ENCODE results near the gene DDX20.

DDX20 gene

GRCh38 chr1:111716333-111716732, 39.4 kb upstream of the DDX20 start:
- H3K9ac ChIP-seq = no peak overlapping the region
- no peak overlapping the region for H3K27ac ChIP-seq
- TF ChIP-seq CTCF (IDR thresholded peaks at IDR 0.05) = no peak
- H3K4me2 ChIP-seq (ENCODE audit: low read length) = no peak overlapping the region
- no peaks in the 10 kb centered on the region for H3K4me1 ChIP-seq
- no peaks in the 10 kb centered on the region for H3K79me2 ChIP-seq
- no peak overlapping the region for H2AFZ ChIP-seq
- H3K4me3 ChIP-seq (ENCODE audit: low read depth, low read length) = no peak overlapping the region
- no peaks in the 10 kb centered on the region for H3K27me3 ChIP-seq (ENCODE audit: control insufficient read depth, insufficient read depth, low read length)
- H3K9me3 ChIP-seq (ENCODE audit: control insufficient read depth, low read length) = no peaks in the 10 kb centered on the region
- H3K36me3 ChIP-seq (ENCODE audit: control insufficient read depth, insufficient read depth, low read length) = no peaks in the 10 kb centered on the region

GRCh38 chr1:111717450-111717849, 38.3 kb upstream of the DDX20 start:
- Histone ChIP-seq H3K9ac (no peak overlapping the region), H3K9me3 (ENCODE audit: control insufficient read depth, low read length) (no peaks in the 10 kb centered on the region), H3K79me2 (no peaks in the 10 kb centered on the region), H3K27me3 (ENCODE audit: control insufficient read depth, insufficient read depth, low read length) (no peaks in the 10 kb centered on the region), H3K4me2 (ENCODE audit: low read length) (no peak overlapping the region), H3K4me3 (ENCODE audit: low read depth, low read length) (no peak overlapping the region), H3K4me1 (no peaks in the 10 kb centered on the region), H3K27ac (no peak overlapping the region), H2AFZ (no peak overlapping the region), H3K36me3 (ENCODE audit: control insufficient read depth, insufficient read depth, low read length) (no peaks in the 10 kb centered on the region)
- TF ChIP-seq CTCF (IDR thresholded peaks at IDR 0.05) = no peak

GRCh38 chr1:111719135-111719534, 36.6 kb upstream of the DDX20 start:
- Histone ChIP-seq H3K9me3 (ENCODE audit: control insufficient read depth, low read length) (no peaks in the 10 kb centered on the region), H3K79me2 (no peaks in the 10 kb centered on the region), H3K4me3 (ENCODE audit: low read depth, low read length) (no peak overlapping the region), H2AFZ (no peak overlapping the region), H3K36me3 (ENCODE audit: control insufficient read depth, insufficient read depth, low read length) (no peaks in the 10 kb centered on the region), H3K4me2 (ENCODE audit: low read length) (no peak overlapping the region), H3K27me3 (ENCODE audit: control insufficient read depth, insufficient read depth, low read length) (no peaks in the 10 kb centered on the region), H3K9ac (no peak overlapping the region), H3K4me1 (no peaks in the 10 kb centered on the region), H3K27ac (no peak overlapping the region)
- no peak for TF ChIP-seq CTCF (IDR thresholded peaks at IDR 0.05)

- H3K36me3 ChIP-seq (ENCODE audit: control insufficient read depth, insufficient read depth, low read length) = no peaks in the 10 kb centered on the region
- no peak overlapping the region for H3K4me2 ChIP-seq (ENCODE audit: low read length)
- no peak overlapping the region for H3K9ac ChIP-seq
- no peaks in the 10 kb centered on the region for H3K9me3 ChIP-seq (ENCODE audit: control insufficient read depth, low read length)
- H2AFZ ChIP-seq = no peak overlapping the region
- no peak overlapping the region for H3K4me3 ChIP-seq (ENCODE audit: low read depth, low read length)
- H3K79me2 ChIP-seq = no peaks in the 10 kb centered on the region
- peak overlapping the region; percentile 57 for H3K27ac ChIP-seq
- H3K27me3 ChIP-seq (ENCODE audit: control insufficient read depth, insufficient read depth, low read length) = no peaks in the 10 kb centered on the region
- H3K4me1 ChIP-seq = no peaks in the 10 kb centered on the region
- TF ChIP-seq CTCF (IDR thresholded peaks at IDR 0.05) = no peak
These were observed 36.0 kb upstream of the DDX20 start for GRCh38 chr1:111719674-111720132.

- Histone ChIP-seq H3K4me3 (ENCODE audit: low read depth, low read length) (no peak overlapping the region), H3K36me3 (ENCODE audit: control insufficient read depth, insufficient read depth, low read length) (no peaks in the 10 kb centered on the region), H3K9me3 (ENCODE audit: control insufficient read depth, low read length) (no peaks in the 10 kb centered on the region), H3K79me2 (no peaks in the 10 kb centered on the region), H3K4me1 (no peaks in the 10 kb centered on the region), H3K4me2 (ENCODE audit: low read length) (no peak overlapping the region), H3K27ac (peak overlapping the region; percentile 57), H3K9ac (no peak overlapping the region), H3K27me3 (ENCODE audit: control insufficient read depth, insufficient read depth, low read length) (no peaks in the 10 kb centered on the region), H2AFZ (no peak overlapping the region)
- TF ChIP-seq CTCF (IDR thresholded peaks at IDR 0.05) = no peak
These were observed 35.3 kb upstream of the DDX20 start for GRCh38 chr1:111720274-111720976.
